22Rv1 (cell line): ENCODE measurements around the gene CCSER1.

Experiments used
- H3K27ac ChIP-seq: fragments of 450-650 bp; 2 replicates; pipeline ENCODE4 v1.5.1; 2017
- CTCF ChIP-seq: fragments of 450-650 bp; IDR thresholded peaks from 2 replicates; pipeline ENCODE4 v1.5.1; 2017; ENCODE audit warnings: mild to moderate bottlenecking
- ZFX ChIP-seq: fragments of 450-650 bp; IDR thresholded peaks from 2 replicates; pipeline ENCODE4 v1.6.1; 2017; ENCODE audit warnings: antibody characterized with exemption, borderline replicate concordance

The CCSER1 gene

GRCh38 chr4:91519155-91519554, 1392.0 kb downstream of the CCSER1 start:
- no peak overlapping the region for H3K27ac ChIP-seq
- TF ChIP-seq ZFX, result no peak
- TF ChIP-seq CTCF, result no peak

GRCh38 chr4:91525621-91526020, 1398.4 kb downstream of the CCSER1 start:
- no peak overlapping the region for H3K27ac ChIP-seq
- TF ChIP-seq ZFX (no peak), CTCF (no peak)

GRCh38 chr4:91527056-91527455, 1399.9 kb downstream of the CCSER1 start:
- no peak for TF ChIP-seq ZFX
- no peak for TF ChIP-seq CTCF
- no peak overlapping the region for H3K27ac ChIP-seq

GRCh38 chr4:91567594-91567993, 1440.4 kb downstream of the CCSER1 start:
- TF ChIP-seq ZFX (no peak), CTCF (no peak)
- H3K27ac ChIP-seq, result no peak overlapping the region

GRCh38 chr4:91577864-91578263, 1450.7 kb downstream of the CCSER1 start:
- no peak overlapping the region for H3K27ac ChIP-seq
- TF ChIP-seq CTCF (no peak), ZFX (no peak)

- no peak overlapping the region for H3K27ac ChIP-seq
- no peak for TF ChIP-seq CTCF
- TF ChIP-seq ZFX, result no peak
Measured at GRCh38 chr4:91590260-91590659, 1463.1 kb downstream of the CCSER1 start.

GRCh38 chr4:91592125-91592524, 1464.9 kb downstream of the CCSER1 start:
- H3K27ac ChIP-seq, result no peak overlapping the region

More at GRCh38 chr4:91592125-91592524, 1464.9 kb downstream of the CCSER1 start:
- TF ChIP-seq CTCF (no peak), ZFX (no peak)
